ENCODE measurements around the gene NT5C3B.

The NT5C3B gene

DNA sequence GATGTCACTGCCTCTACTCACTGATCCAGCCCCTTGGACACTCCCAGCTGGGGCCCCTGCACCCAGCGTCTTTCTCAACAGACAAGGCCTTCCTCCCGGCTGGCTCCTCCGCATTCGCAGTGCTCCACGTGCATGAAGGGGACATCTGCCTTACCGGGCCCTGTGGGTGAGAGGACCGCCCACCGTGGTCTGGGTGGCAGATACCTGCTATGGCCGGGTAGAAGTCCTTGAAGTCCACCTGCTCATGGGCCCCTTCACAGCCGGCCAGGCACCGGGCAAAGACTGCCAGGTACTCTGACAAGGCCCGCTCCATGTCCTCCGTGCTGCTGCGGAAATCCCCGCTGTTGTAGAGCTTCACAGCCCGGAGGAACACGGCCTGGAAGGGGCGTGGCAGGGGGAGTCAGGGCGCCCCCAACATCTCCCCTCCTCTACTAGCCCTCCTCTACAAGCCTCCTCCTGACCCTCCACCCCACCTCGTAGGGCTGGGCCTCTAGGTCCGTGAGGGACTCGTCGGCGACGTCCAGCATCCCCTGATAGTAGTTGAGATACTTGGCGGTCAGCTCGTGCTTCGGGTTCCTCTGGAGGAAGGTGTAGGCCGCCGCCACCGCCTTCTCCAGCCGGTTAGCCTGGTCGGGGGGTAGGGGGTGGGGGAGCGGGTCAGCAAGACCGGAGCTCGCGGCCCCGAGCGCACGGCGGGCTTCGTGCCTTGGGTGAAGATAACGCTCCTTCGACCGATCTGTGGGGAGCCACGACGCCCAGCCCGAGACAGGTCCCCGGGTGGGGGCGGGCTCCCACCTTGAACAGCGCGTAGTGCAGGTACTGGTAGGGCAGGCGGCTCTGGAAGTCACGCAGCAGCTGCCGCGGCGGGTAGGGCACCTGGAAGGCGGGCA lies 25.1 kb downstream of the NT5C3B start:
- DNase-seq (ENCODE audit: low read depth) = no peak

GRCh38 chr17:41806685-41807445 lies 29.2 kb downstream of the NT5C3B start:
- no peak for DNase-seq (ENCODE audit: low read depth)

GRCh38 chr17:41803049-41804020 lies 32.7 kb downstream of the NT5C3B start:
- no peak for DNase-seq (ENCODE audit: low read depth)

DNA sequence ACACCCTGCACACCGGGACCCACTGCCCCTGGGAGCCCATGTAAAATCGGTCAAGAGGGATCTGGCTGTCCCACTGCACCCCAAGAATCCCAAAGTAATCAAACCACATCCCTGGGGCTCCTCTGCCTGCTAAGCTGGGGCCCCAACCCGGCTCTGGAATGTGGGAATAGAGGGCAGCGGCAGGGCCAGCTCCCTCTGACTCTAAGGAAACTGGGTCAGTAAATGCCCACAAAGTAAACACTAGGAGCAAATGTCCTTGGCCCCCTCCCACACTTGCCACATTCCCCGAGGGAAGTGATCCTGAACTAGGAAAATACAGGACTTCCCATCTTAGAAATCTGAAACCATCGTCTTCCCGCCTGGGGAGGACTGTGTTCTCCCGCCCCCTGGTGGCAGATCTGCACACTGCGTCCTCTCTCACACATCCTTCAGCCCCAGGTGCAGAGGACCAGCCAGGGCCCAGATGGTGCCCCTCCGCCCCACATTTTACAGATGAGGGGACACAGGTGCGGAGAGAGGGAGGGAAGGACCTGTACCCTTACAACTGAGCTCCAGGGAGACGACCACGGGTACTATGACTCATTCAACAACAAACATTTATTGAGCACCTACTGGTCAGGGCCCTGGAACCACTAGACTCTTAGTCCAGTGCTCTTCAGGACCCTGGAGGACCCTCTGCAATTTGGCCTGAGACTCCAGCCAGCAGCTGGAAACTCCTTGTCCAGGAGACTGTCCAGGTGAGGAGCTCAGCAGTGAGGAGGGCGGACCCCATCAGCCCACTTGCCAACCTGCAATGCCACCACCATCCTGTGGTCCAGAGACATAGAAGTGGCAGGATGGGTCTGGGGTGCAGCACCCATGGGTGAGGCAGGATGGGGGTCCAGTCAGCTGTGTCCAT lies 34.4 kb downstream of the NT5C3B start:
- peak; percentile 58 for DNase-seq (ENCODE audit: low read depth)

GRCh38 chr17:41800601-41801373 lies 35.2 kb downstream of the NT5C3B start:
- DNase-seq (ENCODE audit: low read depth) = no peak

- no peak for DNase-seq (ENCODE audit: low read depth)
Measured at GRCh38 chr17:41799366-41799765, 36.7 kb downstream of the NT5C3B start.

DNA sequence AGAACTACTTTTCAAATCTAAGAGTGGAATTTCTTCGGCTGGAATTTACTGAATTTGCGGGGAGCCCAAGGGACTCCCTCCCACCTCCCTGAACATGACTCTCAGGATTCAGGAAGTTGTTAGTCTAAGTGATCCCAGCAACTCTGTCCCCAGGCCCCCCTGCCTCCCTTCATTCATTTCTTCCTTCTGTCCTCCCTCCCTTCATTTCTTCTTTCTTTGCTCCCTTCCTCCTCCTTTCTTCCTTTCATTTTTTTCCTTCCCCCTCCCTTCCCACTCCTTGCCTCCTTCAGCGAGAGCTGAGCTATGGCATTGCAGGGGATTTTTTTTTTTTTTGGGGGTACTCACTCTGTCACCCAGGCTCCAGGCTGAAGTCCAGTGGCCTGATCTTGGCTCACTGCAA lies 38.7 kb downstream of the NT5C3B start:
- DNase-seq (ENCODE audit: low read depth) = no peak

GRCh38 chr17:41796121-41796895 lies 39.7 kb downstream of the NT5C3B start:
- DNase-seq (ENCODE audit: low read depth) = no peak

- no peak for DNase-seq (ENCODE audit: low read depth)
Measured at GRCh38 chr17:41794540-41794975, 41.5 kb downstream of the NT5C3B start.

DNA sequence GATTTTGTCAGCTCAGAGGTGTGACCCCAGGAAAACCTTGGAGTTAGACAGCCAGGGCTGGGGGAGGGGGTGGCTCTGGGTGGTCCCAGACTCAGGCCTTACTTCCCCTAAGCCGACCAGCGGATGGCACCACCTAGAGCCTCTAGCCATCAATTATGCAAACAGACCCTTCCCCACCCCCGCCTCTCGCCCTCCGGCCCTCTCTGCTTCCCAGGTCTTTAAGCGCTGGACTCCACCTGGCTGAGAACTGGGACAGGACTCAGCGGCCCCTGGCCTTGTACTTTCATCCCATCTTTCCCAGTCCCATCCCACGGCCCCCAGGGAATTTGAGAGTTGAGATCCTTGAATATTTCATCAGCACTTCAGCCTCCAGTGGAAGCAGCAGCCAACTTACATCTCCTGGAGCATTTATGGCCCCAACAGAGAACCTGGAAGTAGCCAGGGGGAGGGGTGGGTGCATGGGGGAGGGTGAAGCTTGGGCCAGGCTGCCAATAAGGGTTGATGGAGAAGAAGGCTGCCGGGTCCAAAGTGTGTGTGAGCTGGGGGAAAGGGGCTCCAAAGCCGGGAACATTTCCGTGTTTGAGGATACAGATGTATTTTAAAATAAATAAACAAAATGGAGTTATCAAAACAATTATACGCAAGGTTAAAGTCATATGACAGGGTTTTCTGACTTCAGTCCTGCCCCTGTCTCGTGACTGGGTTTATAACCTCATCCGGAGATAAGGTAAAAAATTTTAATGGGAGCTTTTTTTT lies 42.1 kb downstream of the NT5C3B start:
- DNase-seq (ENCODE audit: low read depth) = no peak

DNA sequence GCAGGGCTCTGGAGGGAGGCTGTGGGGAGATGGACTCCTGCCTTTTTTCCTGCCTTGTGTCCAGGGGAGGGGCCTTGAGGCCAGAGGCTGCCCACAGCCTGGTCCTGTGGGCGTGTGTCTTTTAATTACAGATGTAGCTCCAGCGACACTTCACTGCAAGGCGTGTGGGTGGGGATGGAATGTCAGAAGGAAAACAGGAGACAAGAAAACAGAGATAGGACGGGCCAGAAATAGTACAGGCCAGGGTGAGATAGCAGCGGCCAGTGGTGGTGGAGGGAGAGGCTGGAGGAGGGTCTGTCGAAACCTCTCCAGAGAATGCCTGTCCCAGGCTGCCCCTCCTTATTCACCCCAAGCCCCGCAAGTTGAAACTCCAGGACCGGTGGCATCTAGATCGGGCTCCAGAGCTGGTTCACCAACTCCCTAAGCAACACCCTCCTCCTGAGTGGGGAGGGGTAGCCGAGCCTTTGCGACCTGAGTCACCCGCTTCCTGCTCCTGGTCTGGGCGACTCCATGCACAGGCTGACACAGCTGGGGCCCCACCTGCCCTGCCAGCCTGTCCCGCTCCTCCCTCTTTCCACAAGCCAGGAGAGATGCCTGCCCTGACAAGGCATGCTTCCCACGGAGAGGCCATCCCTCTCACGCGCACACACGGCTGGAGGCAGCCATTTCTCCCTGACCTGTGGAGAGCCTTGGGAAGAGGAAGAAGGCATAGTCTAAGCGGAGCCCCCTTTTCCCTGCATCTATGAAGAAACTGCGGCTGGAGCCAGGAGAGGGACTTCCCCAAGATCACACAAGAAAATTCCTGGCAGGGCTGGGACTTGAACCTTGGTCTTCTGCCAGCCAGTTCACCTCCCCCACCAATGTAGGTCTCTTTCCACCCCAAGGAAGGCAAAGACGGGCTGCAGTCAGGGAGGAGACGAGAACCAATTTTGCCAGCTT lies 42.9 kb downstream of the NT5C3B start:
- no peak for DNase-seq (ENCODE audit: low read depth)

DNA sequence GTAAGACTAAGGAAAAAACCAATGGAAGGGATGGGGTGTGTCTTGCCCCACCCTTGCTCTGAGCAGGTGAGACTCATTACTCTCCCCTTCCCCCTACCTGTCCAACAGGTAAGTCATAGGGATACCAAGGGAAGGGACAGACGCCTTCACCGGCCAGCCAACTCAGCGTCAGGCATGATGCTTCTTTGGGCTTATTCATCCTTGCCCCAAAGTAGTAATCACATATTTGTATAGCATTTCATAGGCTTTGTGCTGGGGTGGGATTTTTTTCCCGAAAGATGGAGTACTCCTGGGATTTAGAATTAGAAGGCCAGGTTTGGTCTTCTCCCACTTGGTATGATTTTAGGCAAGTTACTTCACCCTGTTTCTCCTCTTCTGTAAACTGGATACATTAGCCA lies 49.0 kb downstream of the NT5C3B start:
- DNase-seq (ENCODE audit: low read depth) = no peak

- peak; percentile 78 for DNase-seq (ENCODE audit: low read depth)
Measured at GRCh38 chr17:41786227-41787020, 49.6 kb downstream of the NT5C3B start, which contains the start of gene JUP. TSS of gene JUP (minus strand) at chr17:41786711. CDS start at chr17:41771854, 14,857 bp downstream.

- no peak for DNase-seq (ENCODE audit: low read depth)
Measured at GRCh38 chr17:41785859-41786226, 50.2 kb downstream of the NT5C3B start.

- no peak for DNase-seq (ENCODE audit: low read depth)
Measured at GRCh38 chr17:41785091-41785858, 50.8 kb downstream of the NT5C3B start.
